Colonic mucosa (tissue), 4 donors: ENCODE data around the gene CNTFR. TPM values are rescaled to one million over a fixed set of nuclear protein-coding genes. Genes with fewer than 3 reads are reported as not detected.
A peak's percentile ranks its signal among the peaks of the same experiment; 100 is the strongest.
"Not testable (repeated sequence)": the region's sequence is repeated elsewhere in the genome, so short reads cannot be mapped to it uniquely, and the experiment has no call there.

ENCODE experiments used
- DNase-seq: peaks from one replicate; pipeline ENCODE4 v3.0.0-alpha.2; 2020
- H3K27ac ChIP-seq: fragments of 200-600 bp; one replicate; pipeline ENCODE4 v1.8.0; 2021
- H3K27me3 ChIP-seq: fragments of 200-600 bp; one replicate; pipeline ENCODE4 v1.8.0; 2021
- H3K36me3 ChIP-seq: fragments of 200-600 bp; one replicate; pipeline ENCODE4 v1.8.0; 2021
- H3K4me1 ChIP-seq: fragments of 200-600 bp; one replicate; pipeline ENCODE4 v1.8.0; 2021; ENCODE audit warnings: mild to moderate bottlenecking
- H3K4me3 ChIP-seq: fragments of 200-600 bp; one replicate; pipeline ENCODE4 v1.8.0; 2021
- H3K9ac ChIP-seq, 2 donors: one replicate each; pipeline ENCODE4 v1.7.0; 2013; ENCODE audit warnings: control low read depth in 2 of 2, low read depth in 2 of 2, low read length in 2 of 2
- H3K9me3 ChIP-seq: fragments of 200-600 bp; one replicate; pipeline ENCODE4 v1.8.0; 2021
- intact Hi-C: fragments of 100-400 bp; cut with DNase I; formaldehyde crosslinking; loops from one replicate; pipeline ENCODE4 v1.14.1; 2022
- total RNA-seq, 2 donors: library from RNA; stranded (reverse); fragmentation: NEBNext Ultra II Directional in 1 of 2; extraction: Animal tissue kit (Norgen Biotek cat#: 25700) in 1 of 2; gene quantifications; one replicate each; pipeline ENCODE4 v1.2.1, GENCODE V29; 2021
- TF ChIP-seq, protein P1 (sequence below): fragments of 200-600 bp; IDR thresholded peaks from one replicate; pipeline ENCODE4 v1.8.0; 2022; ENCODE audit warnings: antibody characterized with exemption, mild to moderate bottlenecking
- donor health status: healthy.
- donor health status: DM: no; HTN: no; CAD: no.
- donor health status: DM: no; HTN: no; CAD: no.

CNTFR gene
- total RNA-seq, 2 donors from 2014 or later = 1.8 to 1.9 TPM

DNA sequence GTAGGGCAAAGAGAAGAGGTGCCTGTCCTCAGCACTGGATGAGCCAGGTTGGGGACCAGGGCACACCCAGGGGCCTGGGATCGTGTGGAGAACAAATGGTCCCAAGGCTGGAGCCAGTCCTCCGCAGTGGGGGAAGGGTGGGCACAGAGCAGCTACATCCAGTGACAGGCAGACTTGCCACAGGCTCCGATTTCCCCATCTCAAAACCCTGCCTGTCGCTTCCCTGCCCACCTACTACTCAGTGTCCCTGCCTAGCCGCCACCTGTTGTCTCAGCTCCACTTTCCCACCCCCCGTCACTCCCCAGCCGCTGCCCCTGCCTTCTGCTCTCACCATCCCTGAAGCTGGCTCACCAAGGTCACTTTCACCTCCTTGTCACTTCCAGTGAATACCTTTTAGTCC, 52.8 kb downstream of the CNTFR start:
- TF ChIP-seq, protein P1, sequence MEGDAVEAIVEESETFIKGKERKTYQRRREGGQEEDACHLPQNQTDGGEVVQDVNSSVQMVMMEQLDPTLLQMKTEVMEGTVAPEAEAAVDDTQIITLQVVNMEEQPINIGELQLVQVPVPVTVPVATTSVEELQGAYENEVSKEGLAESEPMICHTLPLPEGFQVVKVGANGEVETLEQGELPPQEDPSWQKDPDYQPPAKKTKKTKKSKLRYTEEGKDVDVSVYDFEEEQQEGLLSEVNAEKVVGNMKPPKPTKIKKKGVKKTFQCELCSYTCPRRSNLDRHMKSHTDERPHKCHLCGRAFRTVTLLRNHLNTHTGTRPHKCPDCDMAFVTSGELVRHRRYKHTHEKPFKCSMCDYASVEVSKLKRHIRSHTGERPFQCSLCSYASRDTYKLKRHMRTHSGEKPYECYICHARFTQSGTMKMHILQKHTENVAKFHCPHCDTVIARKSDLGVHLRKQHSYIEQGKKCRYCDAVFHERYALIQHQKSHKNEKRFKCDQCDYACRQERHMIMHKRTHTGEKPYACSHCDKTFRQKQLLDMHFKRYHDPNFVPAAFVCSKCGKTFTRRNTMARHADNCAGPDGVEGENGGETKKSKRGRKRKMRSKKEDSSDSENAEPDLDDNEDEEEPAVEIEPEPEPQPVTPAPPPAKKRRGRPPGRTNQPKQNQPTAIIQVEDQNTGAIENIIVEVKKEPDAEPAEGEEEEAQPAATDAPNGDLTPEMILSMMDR = no peak
- Histone ChIP-seq H3K27me3 (no peaks in the 10 kb centered on the region), H3K27ac (no peak overlapping the region), H3K4me1 (no peaks in the 10 kb centered on the region), H3K36me3 (no peaks in the 10 kb centered on the region), H3K4me3 (no peak overlapping the region), H3K9ac (no peak overlapping the region), H3K9me3 (no peaks in the 10 kb centered on the region)
- DNase-seq = no peak
- intact Hi-C loops = no loop called here

DNA sequence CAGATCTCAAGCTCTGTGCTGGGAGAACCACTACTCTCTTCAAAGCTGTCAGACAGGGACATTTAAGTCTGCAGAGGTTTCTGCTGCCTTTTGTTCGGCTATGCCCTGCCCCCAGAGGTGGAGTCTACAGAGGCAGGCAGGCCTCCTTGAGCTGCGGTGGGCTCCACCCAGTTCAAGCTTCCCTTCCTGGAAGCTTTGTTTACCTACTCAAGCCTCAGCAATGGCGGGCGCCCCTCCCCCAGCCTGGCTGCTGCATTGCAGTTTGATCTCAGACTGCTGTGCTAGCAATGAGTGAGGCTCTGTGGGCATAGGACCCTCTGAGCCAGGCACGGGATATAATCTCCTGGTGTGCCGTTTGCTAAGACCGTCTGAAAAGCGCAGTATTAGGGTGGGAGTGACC, 57.5 kb downstream of the CNTFR start:
- H3K27me3 ChIP-seq, H3K4me3 ChIP-seq: not testable (repeated sequence)

DNA sequence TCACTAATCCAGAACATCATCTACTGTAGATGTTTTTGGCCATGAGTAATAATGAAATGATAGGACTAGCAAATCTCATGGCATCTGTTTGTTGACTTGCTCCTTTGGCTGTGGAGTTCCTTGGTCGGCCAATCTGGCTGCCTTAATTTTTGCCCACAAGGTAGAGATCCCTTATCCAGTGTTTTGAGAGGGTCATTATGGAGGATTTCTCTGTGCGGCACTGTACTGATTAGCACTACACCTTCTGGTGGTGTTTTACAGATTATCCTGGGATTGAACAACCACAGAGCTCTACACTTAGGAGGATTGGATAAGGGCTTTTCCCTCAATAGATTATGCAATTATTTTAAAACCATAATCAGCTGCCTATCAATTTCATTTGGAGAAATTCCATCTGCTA, 63.5 kb downstream of the CNTFR start:
- no peak overlapping the region for H3K27ac ChIP-seq
- peaks cover 3% of the 10 kb centered on the region for H3K4me1 ChIP-seq
- TF ChIP-seq, protein P1 = no peak
- no peaks in the 10 kb centered on the region for H3K36me3 ChIP-seq
- no peak for DNase-seq
- intact Hi-C loops = no loop called here
- no peaks in the 10 kb centered on the region for H3K27me3 ChIP-seq
- H3K9ac ChIP-seq = no peak overlapping the region
- no peak overlapping the region for H3K4me3 ChIP-seq
- H3K9me3 ChIP-seq = no peaks in the 10 kb centered on the region

More for the DNA sequence above, 57.5 kb downstream of the CNTFR start:
- H3K4me1 ChIP-seq, H3K27ac ChIP-seq, H3K9me3 ChIP-seq, DNase-seq, H3K9ac ChIP-seq, intact Hi-C loops, H3K36me3 ChIP-seq: not testable (repeated sequence)

- H3K27ac ChIP-seq = no peak overlapping the region
- H3K4me1 ChIP-seq = peaks cover 3% of the 10 kb centered on the region
- H3K9me3 ChIP-seq = no peaks in the 10 kb centered on the region
- no peak overlapping the region for H3K4me3 ChIP-seq
- DNase-seq = no peak
- no peak overlapping the region for H3K9ac ChIP-seq
- intact Hi-C loops = no loop called here
- no peaks in the 10 kb centered on the region for H3K36me3 ChIP-seq
- TF ChIP-seq, protein P1 = no peak
- no peaks in the 10 kb centered on the region for H3K27me3 ChIP-seq
Measured at GRCh38 chr9:34524349-34524748, 65.2 kb downstream of the CNTFR start.

DNA sequence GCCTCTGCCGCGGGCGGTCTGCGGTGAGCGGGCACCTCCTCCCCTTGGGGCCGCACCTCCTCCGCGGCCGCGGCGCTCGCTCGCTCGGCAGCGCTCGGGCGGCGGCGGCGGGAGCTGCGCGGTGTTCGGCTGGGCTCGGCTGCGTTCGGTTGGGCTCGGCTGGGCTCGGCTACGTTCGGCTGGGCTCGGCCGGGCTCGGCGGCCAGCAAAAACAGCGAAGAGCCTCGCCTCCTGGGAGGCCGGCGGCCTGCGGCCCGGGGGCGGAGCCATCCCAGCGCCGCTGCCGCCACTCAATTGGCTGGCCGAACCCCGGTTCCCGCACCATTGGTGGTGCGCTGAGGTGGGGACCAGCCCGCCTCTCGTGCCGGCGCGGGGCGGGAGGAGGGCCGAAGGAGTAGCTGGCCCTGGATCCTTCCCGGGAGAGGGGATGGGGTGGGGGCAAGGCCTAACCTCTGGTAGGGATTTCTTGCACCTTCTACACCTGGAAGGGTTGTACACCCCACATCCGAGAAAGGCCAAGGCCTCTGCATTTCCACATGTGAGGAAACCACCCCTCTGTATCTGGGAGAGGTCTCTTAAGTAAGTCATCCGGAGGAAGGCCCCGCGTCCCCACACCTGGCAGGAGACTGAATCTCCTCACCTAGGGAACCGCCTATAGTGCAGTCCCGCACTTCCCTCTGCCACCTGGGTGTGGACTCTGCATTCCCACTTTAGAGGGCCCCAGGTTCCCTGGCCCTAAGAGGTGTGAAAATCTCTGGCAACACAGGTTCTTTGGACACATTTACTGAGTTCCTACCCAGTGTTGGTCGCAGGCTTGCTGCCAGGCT, 66.3 kb downstream of the CNTFR start, which contains the start of gene ENHO:
ENHO (minus strand) TSS at position 20 of the 827 bp plus-strand sequence. CDS start 1,295 bp downstream, outside the sequence.
- peak; percentile 87 for DNase-seq
- TF ChIP-seq, protein P1 = no peak
- no peaks in the 10 kb centered on the region for H3K27me3 ChIP-seq
- peak within 1 kb of the TSS; percentile 25 for H3K4me3 ChIP-seq
- no peaks in the 10 kb centered on the region for H3K36me3 ChIP-seq
- peak within 1 kb of the TSS; percentile 56 to 70 for H3K9ac ChIP-seq
- peaks cover 3% of the 10 kb centered on the region for H3K4me1 ChIP-seq
- H3K9me3 ChIP-seq = no peaks in the 10 kb centered on the region
- H3K27ac ChIP-seq = no peak within 1 kb of the TSS
- intact Hi-C loops = no loop called here
